ENCODE results near the gene TMEM98. TPM values are rescaled to one million over a fixed set of nuclear protein-coding genes. Genes with fewer than 3 reads are reported as not detected.
"Not testable (repeated sequence)": the region's sequence is repeated elsewhere in the genome, so short reads cannot be mapped to it uniquely, and the experiment has no call there.

TMEM98 gene
- total and polyA plus RNA-seq, 2 of the 8 experiments (the other 6 are each of a cell fraction or from before 2014, with no cell fraction given): 86.1 to 232 TPM

DNA sequence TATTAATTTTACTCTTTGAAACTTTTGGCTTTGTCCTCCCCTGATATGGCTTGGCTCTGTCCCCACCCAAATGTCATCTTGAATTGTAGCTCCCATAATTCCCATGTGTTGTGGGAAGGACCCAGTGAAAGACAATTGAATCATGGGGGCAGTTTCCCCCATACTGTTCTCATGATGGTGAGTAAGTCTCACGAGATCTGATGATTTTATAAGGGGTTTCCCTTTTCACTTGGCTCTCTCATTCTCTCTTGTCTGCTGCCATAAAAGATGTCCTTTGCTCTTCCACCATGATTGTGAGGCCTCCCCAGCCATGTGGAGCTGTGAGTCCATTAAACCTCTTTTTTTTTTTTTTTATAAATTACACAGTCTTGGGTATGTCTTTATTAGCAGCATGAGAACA, 24.5 kb downstream of the TMEM98 start:
- H3K36me3 ChIP-seq (ENCODE audit: control insufficient read depth in 2 of 4, insufficient read depth in 4 of 4, low read length in 3 of 4); H4K91ac ChIP-seq (replicated peaks; ENCODE audit: insufficient read length, low read length); H3K18ac ChIP-seq (ENCODE audit: extremely low read depth, low read length); H4K8ac ChIP-seq (ENCODE audit: extremely low read depth, insufficient read depth, low read length); H3K4me2 ChIP-seq (ENCODE audit: insufficient read depth in 1 of 2, low read depth in 2 of 2, low read length in 2 of 2); H2BK20ac ChIP-seq (ENCODE audit: low read length); H2BK15ac ChIP-seq (ENCODE audit: low read length); DNase-seq (ENCODE audit: low read depth in 1 of 2, low spot score in 2 of 2); H3K23ac ChIP-seq (ENCODE audit: insufficient read length); H3K79me1 ChIP-seq (ENCODE audit: low read depth, low read length); H2BK120ac ChIP-seq (replicated peaks; ENCODE audit: low read depth, low read length); POLR2A ChIA-PET (ENCODE audit: partially characterized antibody); H3K23me2 ChIP-seq (ENCODE audit: low read depth, low read length); H3K9ac ChIP-seq (replicated peaks in 1 of 4; ENCODE audit: extremely low read depth in 1 of 4, low read depth in 3 of 4, low read length in 3 of 4); H2AK5ac ChIP-seq (ENCODE audit: low read depth, low read length); H3K4ac ChIP-seq (replicated peaks; ENCODE audit: insufficient read length, low read depth, low read length); H2BK12ac ChIP-seq (ENCODE audit: low read depth, low read length); H3K4me1 ChIP-seq (replicated peaks in 1 of 4; ENCODE audit: control insufficient read depth in 3 of 4, insufficient read depth in 4 of 4, low read length in 3 of 4); H4K20me1 ChIP-seq (replicated peaks in 1 of 2; ENCODE audit: control insufficient read depth in 1 of 2, insufficient read depth in 2 of 2, low read length in 2 of 2); H3K27me3 ChIP-seq (replicated peaks in 1 of 4; ENCODE audit: control insufficient read depth in 3 of 4, extremely low read depth in 1 of 4, insufficient read depth in 3 of 4, low read length in 3 of 4); H4K5ac ChIP-seq (ENCODE audit: insufficient read length, low read depth, low read length); H3K4me3 ChIP-seq (ENCODE audit: extremely low read depth in 1 of 4, insufficient read depth in 2 of 4, low read depth in 3 of 4, low read length in 4 of 4); H2BK5ac ChIP-seq (ENCODE audit: low read depth, low read length); FAIRE-seq; H2AFZ ChIP-seq (ENCODE audit: low read length); H3K9me3 ChIP-seq (ENCODE audit: insufficient read depth in 2 of 2, low read depth in 1 of 2, low read length in 1 of 2); H3K79me2 ChIP-seq (ENCODE audit: control insufficient read depth in 1 of 2, insufficient read depth in 2 of 2, low read length in 2 of 2); H3K27ac ChIP-seq (ENCODE audit: low read depth, low read length); H3K56ac ChIP-seq (replicated peaks; ENCODE audit: insufficient read length, low read depth, low read length); H3K14ac ChIP-seq (ENCODE audit: insufficient read length): not testable (repeated sequence)
- WGBS, 2 experiments (ENCODE audit: extremely low coverage in 1 of 2, insufficient coverage in 1 of 2, insufficient read length in 1 of 2, insufficient replicate concordance in 2 of 2, low coverage in 1 of 2, low lambda C conversion rate in 2 of 2, missing lambda C conversion rate in 1 of 2): 56% methylated on average over 1 of the region's 1 CpG; no CpG with 5 or more reads in 1 of the 2 experiments
- CTCF ChIA-PET (ENCODE audit: partially characterized antibody): interaction anchor here (6.9 kb wide), 1 partner anchor 11 kb away, joined by 61 read pairs; no protein-coding TSS in a partner anchor
